Kidney (tissue), 11 donors: Measurements from ENCODE around the gene OR2A1. TPM values are rescaled to one million over a fixed set of nuclear protein-coding genes. Genes with fewer than 3 reads are reported as not detected.
A peak's percentile ranks its signal among the peaks of the same experiment; 100 is the strongest.
"Not testable (repeated sequence)": the region's sequence is repeated elsewhere in the genome, so short reads cannot be mapped to it uniquely, and the experiment has no call there.

ENCODE experiments used
- DNase-seq, 5 donors: peaks; one replicate each; pipeline ENCODE4 v3.0.0-alpha.2; 2013 to 2020
- FAIRE-seq: peaks from 2 replicates; lab custom pipeline; 2012; peaks lifted over from hg19 to GRCh38; lab: Jason Lieb, UNC
- H3K27ac ChIP-seq, 2 donors: one replicate each; pipeline ENCODE4 v1.7.0; 2013; ENCODE audit warnings: low read depth in 2 of 2, low read length in 2 of 2, inconsistent platforms in 1 of 2
- H3K27me3 ChIP-seq: one replicate; pipeline ENCODE4 v1.7.1; 2013; ENCODE audit warnings: low read length, inconsistent platforms; ENCODE audit not compliant: control insufficient read depth, insufficient read depth
- H3K36me3 ChIP-seq, 3 donors: one replicate each; pipeline versions ENCODE4 v1.7.0 to v1.7.1; 2013; ENCODE audit warnings: low read length in 3 of 3, control low read depth in 1 of 3, inconsistent platforms in 1 of 3; ENCODE audit not compliant: insufficient read depth in 3 of 3, control insufficient read depth in 2 of 3
- H3K4me1 ChIP-seq, 3 donors: one replicate each; pipeline versions ENCODE4 v1.7.0 to v1.7.1; 2013; ENCODE audit warnings: low read length in 3 of 3, inconsistent platforms in 1 of 3, low read depth in 1 of 3; ENCODE audit not compliant: control insufficient read depth in 2 of 3, insufficient read depth in 2 of 3
- H3K4me3 ChIP-seq, 3 donors: one replicate each; pipeline versions ENCODE4 v1.7.0 to v1.8.1; 2013; ENCODE audit warnings: low read length in 3 of 3, control low read depth in 1 of 3, inconsistent platforms in 1 of 3
- H3K9ac ChIP-seq, 3 donors: one replicate each; pipeline versions ENCODE4 v1.7.0 to v1.7.1; 2013; ENCODE audit warnings: low read length in 3 of 3, control low read depth in 1 of 3, inconsistent platforms in 1 of 3
- H3K9me3 ChIP-seq, 3 donors: one replicate each; pipeline versions ENCODE4 v1.7.0 to v1.7.1; 2013; ENCODE audit warnings: low read length in 3 of 3, control low read depth in 1 of 3, inconsistent platforms in 1 of 3; ENCODE audit not compliant: control insufficient read depth in 2 of 3, insufficient read depth in 1 of 3
- intact Hi-C: fragments of 100-400 bp; cut with DNase I; formaldehyde crosslinking; loops from one replicate; pipeline ENCODE4 v1.11.1; 2022
- polyA plus RNA-seq: library from polyadenylated mRNA; stranded (reverse); fragments of 350-450 nt; fragmentation: Illumina TruSeq; extraction: RNeasy Lipid Tissue Mini Kit (QIAGEN cat#74804); gene quantifications from one replicate; pipeline ENCODE4 v1.2.3, GENCODE V29; 2014; ENCODE audit warnings: low read depth, low replicate concordance; ENCODE audit not compliant: insufficient read depth
- total RNA-seq: library from RNA; stranded (reverse); fragmentation: NEBNext Ultra II Directional; extraction: Animal tissue kit (Norgen Biotek cat#: 25700); gene quantifications from one replicate; pipeline ENCODE4 v1.2.1, GENCODE V29; 2021
- donor health status: control.
- donor health status: control.
- donor health status: DM: yes; HTN: yes; CAD: no.
- donor health status: Normal renal cell carcinoma (clear cell type).

OR2A1 gene
- total and polyA plus RNA-seq, 2 donors from 2014 or later, result not detected

- H3K9ac ChIP-seq, intact Hi-C loops, H3K27me3 ChIP-seq, H3K36me3 ChIP-seq, H3K4me3 ChIP-seq, H3K4me1 ChIP-seq, FAIRE-seq, H3K27ac ChIP-seq, H3K9me3 ChIP-seq, DNase-seq: not testable (repeated sequence)
Measured at GRCh38 chr7:144287171-144287784, 24.9 kb upstream of the OR2A1 start.

- DNase-seq, H3K9me3 ChIP-seq, H3K27me3 ChIP-seq, H3K4me3 ChIP-seq, H3K9ac ChIP-seq, H3K4me1 ChIP-seq, intact Hi-C loops, H3K27ac ChIP-seq, H3K36me3 ChIP-seq, FAIRE-seq: not testable (repeated sequence)
Measured at GRCh38 chr7:144291607-144292006, 20.6 kb upstream of the OR2A1 start.

GRCh38 chr7:144292384-144293161, 19.6 kb upstream of the OR2A1 start:
- H3K9ac ChIP-seq, H3K27ac ChIP-seq, FAIRE-seq, H3K4me3 ChIP-seq, H3K9me3 ChIP-seq, H3K4me1 ChIP-seq, H3K36me3 ChIP-seq, H3K27me3 ChIP-seq, intact Hi-C loops: not testable (repeated sequence)
- DNase-seq, result peak in 1 of 5 donors; percentile 12

- FAIRE-seq, H3K4me1 ChIP-seq, H3K9ac ChIP-seq, H3K9me3 ChIP-seq, H3K4me3 ChIP-seq, H3K27me3 ChIP-seq, intact Hi-C loops, H3K27ac ChIP-seq, DNase-seq, H3K36me3 ChIP-seq: not testable (repeated sequence)
Measured at GRCh38 chr7:144293794-144294499, 18.3 kb upstream of the OR2A1 start.

GRCh38 chr7:144302578-144303303, 9.5 kb upstream of the OR2A1 start:
- H3K9me3 ChIP-seq, H3K4me3 ChIP-seq, H3K27me3 ChIP-seq, intact Hi-C loops, FAIRE-seq, DNase-seq, H3K36me3 ChIP-seq, H3K4me1 ChIP-seq, H3K27ac ChIP-seq, H3K9ac ChIP-seq: not testable (repeated sequence)

- H3K9ac ChIP-seq, H3K27me3 ChIP-seq, FAIRE-seq, DNase-seq, H3K27ac ChIP-seq, intact Hi-C loops, H3K4me3 ChIP-seq, H3K4me1 ChIP-seq, H3K9me3 ChIP-seq, H3K36me3 ChIP-seq: not testable (repeated sequence)
Measured at GRCh38 chr7:144303607-144304006, 8.6 kb upstream of the OR2A1 start.

- H3K36me3 ChIP-seq, H3K9me3 ChIP-seq, FAIRE-seq, H3K27me3 ChIP-seq, H3K27ac ChIP-seq, H3K4me3 ChIP-seq, intact Hi-C loops, DNase-seq, H3K9ac ChIP-seq, H3K4me1 ChIP-seq: not testable (repeated sequence)
Measured at GRCh38 chr7:144305156-144305555, 7.1 kb upstream of the OR2A1 start.
